Mesendoderm (in vitro differentiated cells): ENCODE measurements around the gene ATP11C.
A peak's percentile ranks its signal among the peaks of the same experiment; 100 is the strongest.

Experiments used
- DNase-seq: peaks from one replicate; pipeline ENCODE4 v3.0.0; 2013
- H2AK5ac ChIP-seq: 2 replicates; pipeline ENCODE4 v1.6.1; 2013; ENCODE audit warnings: low read length, inconsistent platforms
- H2BK120ac ChIP-seq: 2 replicates; pipeline ENCODE4 v1.6.1; 2013; ENCODE audit warnings: low read depth, mild to moderate bottlenecking, low read length, moderate library complexity, mixed read lengths
- H2BK15ac ChIP-seq: replicated peaks from 2 replicates; pipeline ENCODE4 v1.6.1; 2013; ENCODE audit warnings: low read depth, mild to moderate bottlenecking, moderate library complexity
- H2BK5ac ChIP-seq: 2 replicates; pipeline ENCODE4 v1.6.1; 2013; ENCODE audit warnings: low read length, inconsistent platforms
- H3K18ac ChIP-seq: 2 replicates; pipeline ENCODE4 v1.6.1; 2013; ENCODE audit warnings: mild to moderate bottlenecking, low read length, mixed read lengths
- H3K23ac ChIP-seq: one replicate; pipeline ENCODE4 v1.6.1; 2013; ENCODE audit warnings: low read length
- H3K27ac ChIP-seq: 2 replicates; pipeline ENCODE4 v1.5.1; 2013; ENCODE audit warnings: low read depth, mild to moderate bottlenecking, inconsistent platforms, low read length, moderate library complexity
- H3K27me3 ChIP-seq: 2 replicates; pipeline ENCODE4 v1.6.1; 2013; ENCODE audit warnings: low read length, control low read depth, mild to moderate bottlenecking, inconsistent platforms; ENCODE audit not compliant: insufficient read depth, poor library complexity
- H3K36me3 ChIP-seq: 2 replicates; pipeline ENCODE4 v1.6.1; 2013; ENCODE audit warnings: low read length, inconsistent platforms; ENCODE audit not compliant: control insufficient read depth, insufficient read depth
- H3K4ac ChIP-seq: one replicate; pipeline ENCODE4 v1.6.1; 2013; ENCODE audit warnings: low read depth, mild to moderate bottlenecking, low read length, moderate library complexity
- H3K4me1 ChIP-seq: 2 replicates; pipeline ENCODE4 v1.6.1; 2013; ENCODE audit warnings: low read depth, low read length, inconsistent platforms; ENCODE audit not compliant: control insufficient read depth
- H3K4me2 ChIP-seq: 2 replicates; pipeline ENCODE4 v1.6.1; 2013; ENCODE audit warnings: low read length
- H3K4me3 ChIP-seq: 2 replicates; pipeline ENCODE4 v1.5.1; 2013; ENCODE audit warnings: mild to moderate bottlenecking, low read length
- H3K56ac ChIP-seq: one replicate; pipeline ENCODE4 v1.6.1; 2013; ENCODE audit warnings: low read length
- H3K79me1 ChIP-seq: 2 replicates; pipeline ENCODE4 v1.6.1; 2013; ENCODE audit warnings: low read length, inconsistent platforms
- H3K79me2 ChIP-seq: 2 replicates; pipeline ENCODE4 v1.6.1; 2013; ENCODE audit warnings: mild to moderate bottlenecking, low read length; ENCODE audit not compliant: control insufficient read depth, insufficient read depth
- H3K9ac ChIP-seq: 2 replicates; pipeline ENCODE4 v1.6.1; 2013; ENCODE audit warnings: low read length, inconsistent platforms
- H4K5ac ChIP-seq: one replicate; pipeline ENCODE4 v1.6.1; 2013; ENCODE audit warnings: low read length
- H4K8ac ChIP-seq: one replicate; pipeline ENCODE4 v1.6.1; 2013; ENCODE audit warnings: low read depth, mild to moderate bottlenecking, control low read depth, low read length, moderate library complexity
- WGBS: extraction: QIAGEN DNeasy Blood & Tissue Kit; methylation state at CpG from one replicate; pipeline ENCODE4 v1.1.7; 2013; ENCODE audit warnings: low lambda C conversion rate, missing lambda C conversion rate; ENCODE audit not compliant: insufficient coverage; ENCODE audit errors: extremely low coverage; 5-methylcytosine and 5-hydroxymethylcytosine counted together

ATP11C gene

DNA sequence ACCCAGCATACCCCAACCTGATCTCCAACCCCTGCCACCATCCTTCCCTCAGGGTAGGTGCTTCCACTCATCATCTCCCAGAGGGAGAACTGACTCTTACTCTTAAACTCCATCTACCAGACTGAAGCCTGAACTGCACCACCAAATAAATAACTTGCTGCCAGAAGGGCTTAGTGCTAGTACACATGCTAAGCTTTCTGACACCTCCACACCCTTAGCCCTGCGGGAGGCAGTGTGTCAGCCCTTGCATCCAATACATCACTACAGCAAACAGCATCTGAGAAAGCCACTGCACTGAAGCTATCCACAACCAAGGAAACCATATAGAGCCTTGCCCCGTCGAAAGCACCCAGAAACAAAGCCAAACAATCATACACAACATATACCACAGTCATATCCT, 156.3 kb downstream of the ATP11C start:
- H3K4ac ChIP-seq, result no peak overlapping the region
- no peak overlapping the region for H3K56ac ChIP-seq
- no peak overlapping the region for H3K9ac ChIP-seq
- DNase-seq, result peak; percentile 32
- H3K23ac ChIP-seq, result no peak overlapping the region
- H4K8ac ChIP-seq, result no peak overlapping the region
- H3K27me3 ChIP-seq, result no peaks in the 10 kb centered on the region
- no CpG with 5 or more reads among the region's 3 CpGs for WGBS
- H2AK5ac ChIP-seq, result no peak overlapping the region
- H3K18ac ChIP-seq, result no peak overlapping the region
- no peak overlapping the region for H2BK15ac ChIP-seq
- no peak overlapping the region for H3K4me3 ChIP-seq
- H4K5ac ChIP-seq, result no peak overlapping the region
- no peak overlapping the region for H2BK120ac ChIP-seq
- no peak overlapping the region for H3K4me2 ChIP-seq
- H3K4me1 ChIP-seq, result no peaks in the 10 kb centered on the region
- no peaks in the 10 kb centered on the region for H3K79me2 ChIP-seq
- no peaks in the 10 kb centered on the region for H3K36me3 ChIP-seq
- no peak overlapping the region for H3K27ac ChIP-seq
- H3K79me1 ChIP-seq, result no peaks in the 10 kb centered on the region
- H2BK5ac ChIP-seq, result no peak overlapping the region

DNA sequence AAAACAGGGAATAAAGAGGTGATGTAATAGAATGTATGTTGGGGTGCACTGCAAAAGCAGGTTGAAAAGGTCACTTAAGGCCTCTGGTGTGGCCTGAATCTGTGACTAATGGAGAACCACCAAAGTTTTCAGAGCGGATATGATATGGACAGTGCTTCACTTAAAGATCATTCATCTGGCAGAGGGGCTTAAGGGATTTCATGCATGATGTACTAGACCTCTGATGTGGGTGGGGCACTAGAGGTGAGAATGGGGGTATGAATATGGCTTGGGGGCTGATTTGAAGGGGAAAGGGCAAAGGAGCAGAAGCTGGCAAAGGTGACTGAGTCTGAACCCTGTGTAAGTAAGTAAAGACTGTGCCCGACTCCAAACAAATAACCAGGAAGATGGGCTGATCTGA, 162.5 kb downstream of the ATP11C start:
- no peaks in the 10 kb centered on the region for H3K27me3 ChIP-seq

DNA sequence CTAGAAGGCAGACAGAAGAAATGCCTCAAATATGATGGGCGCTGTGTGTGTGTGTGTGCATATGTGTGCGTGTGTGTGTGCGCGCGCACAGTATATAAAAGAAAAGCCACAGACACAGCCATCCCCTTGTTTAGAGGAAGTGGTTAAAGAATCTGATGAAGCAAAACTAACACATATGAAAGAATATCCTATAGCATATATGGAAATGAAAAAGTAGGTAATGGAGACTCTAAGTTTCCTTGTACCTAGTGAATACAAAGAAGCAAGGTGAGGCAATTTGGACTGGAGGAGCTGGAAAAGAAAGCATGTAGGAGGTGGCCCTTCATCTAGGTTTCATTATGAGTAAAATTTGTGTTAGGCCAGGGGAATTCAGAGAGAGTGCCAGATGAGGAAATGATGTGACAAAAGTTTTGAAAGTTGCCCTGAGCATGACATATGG, 166.3 kb downstream of the ATP11C start:
- Histone ChIP-seq H2BK120ac (no peak overlapping the region), H3K56ac (no peak overlapping the region), H3K9ac (no peak overlapping the region), H3K18ac (no peak overlapping the region), H2AK5ac (no peak overlapping the region), H3K23ac (no peak overlapping the region), H2BK15ac (no peak overlapping the region), H3K4me3 (no peak overlapping the region), H3K4me1 (no peaks in the 10 kb centered on the region), H3K4ac (no peak overlapping the region), H3K27me3 (no peaks in the 10 kb centered on the region), H3K27ac (no peak overlapping the region), H3K79me2 (no peaks in the 10 kb centered on the region), H3K79me1 (no peaks in the 10 kb centered on the region), H4K8ac (no peak overlapping the region), H4K5ac (no peak overlapping the region), H2BK5ac (no peak overlapping the region), H3K4me2 (no peak overlapping the region), H3K36me3 (no peaks in the 10 kb centered on the region)
- WGBS, result no CpG with 5 or more reads among the region's 5 CpGs
- DNase-seq, result no peak

More for the DNA sequence above, 162.5 kb downstream of the ATP11C start:
- Histone ChIP-seq H3K27ac (no peak overlapping the region), H3K4ac (no peak overlapping the region), H2BK15ac (no peak overlapping the region), H3K4me2 (no peak overlapping the region), H3K23ac (no peak overlapping the region), H3K79me2 (no peaks in the 10 kb centered on the region), H3K4me3 (no peak overlapping the region), H3K4me1 (no peaks in the 10 kb centered on the region), H2BK5ac (no peak overlapping the region), H4K5ac (no peak overlapping the region), H4K8ac (no peak overlapping the region), H3K9ac (no peak overlapping the region), H3K18ac (no peak overlapping the region), H2AK5ac (no peak overlapping the region), H3K36me3 (no peaks in the 10 kb centered on the region), H3K56ac (no peak overlapping the region), H3K79me1 (no peaks in the 10 kb centered on the region), H2BK120ac (no peak overlapping the region)
- no CpG with 5 or more reads among the region's 2 CpGs for WGBS
- DNase-seq, result no peak

DNA sequence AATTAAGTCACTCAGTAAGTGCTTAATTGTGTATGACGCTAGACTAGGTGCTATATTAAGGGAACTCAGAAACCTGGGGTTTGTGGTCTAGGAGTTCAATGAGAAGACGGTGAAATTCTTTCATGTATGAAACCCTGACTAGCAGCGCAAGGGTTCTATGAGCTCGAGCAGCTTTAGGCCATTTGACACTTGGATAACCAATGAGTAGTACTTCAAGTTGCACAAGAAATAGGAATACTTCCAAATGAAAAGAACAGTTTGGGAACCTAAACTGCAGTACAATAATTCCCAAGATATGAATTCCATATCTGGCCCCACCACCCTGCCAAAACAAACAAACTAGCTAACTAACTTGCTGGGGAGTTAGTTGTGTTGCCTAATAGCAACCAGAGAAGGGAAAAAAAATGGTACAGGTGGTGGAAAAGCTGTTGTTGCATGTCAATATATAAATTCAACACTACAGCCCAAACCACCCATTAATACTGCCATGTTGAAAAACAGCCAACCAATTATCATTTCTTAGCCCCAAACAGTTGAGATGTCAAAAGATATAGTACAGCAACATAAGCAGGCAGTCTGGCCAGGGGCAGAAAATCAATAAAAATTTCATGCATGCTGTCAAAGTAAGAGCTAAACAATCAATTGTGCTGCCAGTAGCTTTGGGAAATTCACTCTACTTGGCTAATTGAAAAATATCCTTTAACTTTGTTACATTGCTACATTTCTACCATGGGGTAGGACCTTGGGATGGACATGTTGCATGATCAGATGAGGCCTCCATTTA, 170.3 kb downstream of the ATP11C start:
- no peak overlapping the region for H2AK5ac ChIP-seq
- no peak overlapping the region for H3K4ac ChIP-seq
- H2BK5ac ChIP-seq, result no peak overlapping the region
- H4K8ac ChIP-seq, result no peak overlapping the region
- H3K4me3 ChIP-seq, result no peak overlapping the region
- whole genome bisulfite sequencing, result no CpG with 5 or more reads among the region's 4 CpGs
- H2BK120ac ChIP-seq, result no peak overlapping the region
- H3K79me1 ChIP-seq, result no peaks in the 10 kb centered on the region
- H3K36me3 ChIP-seq, result no peaks in the 10 kb centered on the region
- H3K79me2 ChIP-seq, result no peaks in the 10 kb centered on the region
- no peaks in the 10 kb centered on the region for H3K4me1 ChIP-seq
- no peaks in the 10 kb centered on the region for H3K27me3 ChIP-seq
- H3K4me2 ChIP-seq, result no peak overlapping the region
- H3K18ac ChIP-seq, result no peak overlapping the region
- H3K9ac ChIP-seq, result no peak overlapping the region
- no peak overlapping the region for H4K5ac ChIP-seq
- H2BK15ac ChIP-seq, result no peak overlapping the region
- H3K23ac ChIP-seq, result no peak overlapping the region
- no peak overlapping the region for H3K27ac ChIP-seq
- no peak for DNase-seq
- H3K56ac ChIP-seq, result no peak overlapping the region

DNA sequence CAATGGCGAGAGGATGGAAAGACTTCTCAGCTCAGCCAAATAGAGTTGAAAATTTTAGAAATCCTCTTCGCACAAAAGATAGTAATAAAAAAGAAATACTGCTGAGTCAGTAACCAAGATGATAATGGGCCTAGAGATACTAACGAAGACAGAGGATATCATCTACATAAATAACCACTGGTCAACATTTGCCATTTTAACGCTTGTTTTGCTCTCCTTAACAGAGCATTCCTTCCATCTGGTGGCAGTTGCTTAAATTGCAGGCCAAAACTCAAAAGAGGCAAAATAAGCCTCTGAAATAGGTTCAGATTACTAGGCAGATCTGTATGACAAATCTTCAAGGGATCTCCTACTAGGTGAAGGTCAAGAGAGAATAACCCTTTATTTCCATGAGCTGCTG, 173.2 kb downstream of the ATP11C start:
- no peak overlapping the region for H2BK15ac ChIP-seq
- H3K4me3 ChIP-seq, result no peak overlapping the region
- H3K4ac ChIP-seq, result no peak overlapping the region
- no peak overlapping the region for H3K56ac ChIP-seq
- no peak overlapping the region for H2BK120ac ChIP-seq
- no CpG with 5 or more reads among the region's 4 CpGs for WGBS
- no peak overlapping the region for H3K27ac ChIP-seq
- H2BK5ac ChIP-seq, result no peak overlapping the region
- no peak overlapping the region for H3K18ac ChIP-seq
- H2AK5ac ChIP-seq, result no peak overlapping the region
- H3K9ac ChIP-seq, result no peak overlapping the region
- H3K36me3 ChIP-seq, result no peaks in the 10 kb centered on the region
- H3K27me3 ChIP-seq, result no peaks in the 10 kb centered on the region
- H3K79me2 ChIP-seq, result no peaks in the 10 kb centered on the region
- H3K23ac ChIP-seq, result no peak overlapping the region
- no peak overlapping the region for H3K4me2 ChIP-seq
- H3K4me1 ChIP-seq, result no peaks in the 10 kb centered on the region
- H4K8ac ChIP-seq, result no peak overlapping the region
- no peak overlapping the region for H4K5ac ChIP-seq
- H3K79me1 ChIP-seq, result no peaks in the 10 kb centered on the region
- DNase-seq, result peak; percentile 55

DNA sequence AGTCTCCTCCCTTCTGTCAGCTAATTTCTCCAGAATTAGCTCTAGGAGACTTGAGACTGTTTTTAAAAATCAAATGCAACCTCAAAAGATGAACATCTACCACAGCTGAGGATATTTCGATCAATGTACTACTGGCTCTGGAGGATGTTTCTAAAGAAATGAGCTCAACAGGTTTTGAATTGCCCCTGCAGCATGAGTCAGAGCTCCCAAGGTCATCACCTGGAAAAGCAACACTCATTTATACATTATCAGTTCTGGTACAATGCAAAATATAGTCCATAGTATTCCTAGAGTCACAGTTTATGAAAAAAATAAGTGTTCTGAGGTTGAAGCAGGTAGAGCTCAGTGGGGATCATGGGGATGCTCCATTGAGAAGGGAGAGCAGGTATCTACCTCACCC, 174.0 kb downstream of the ATP11C start:
- no peak overlapping the region for H4K5ac ChIP-seq
- no peak overlapping the region for H2BK5ac ChIP-seq
- H3K27me3 ChIP-seq, result no peaks in the 10 kb centered on the region
- no peak overlapping the region for H4K8ac ChIP-seq
- H3K4me2 ChIP-seq, result no peak overlapping the region
- H3K27ac ChIP-seq, result no peak overlapping the region
- H2AK5ac ChIP-seq, result no peak overlapping the region
- no peak overlapping the region for H3K23ac ChIP-seq
- no peak overlapping the region for H3K4ac ChIP-seq
- H3K18ac ChIP-seq, result no peak overlapping the region
- H2BK15ac ChIP-seq, result no peak overlapping the region
- no peaks in the 10 kb centered on the region for H3K4me1 ChIP-seq
- no peak for DNase-seq
- no CpG with 5 or more reads among the region's 1 CpG for WGBS
- no peaks in the 10 kb centered on the region for H3K79me1 ChIP-seq
- no peak overlapping the region for H3K4me3 ChIP-seq
- no peak overlapping the region for H2BK120ac ChIP-seq
- H3K36me3 ChIP-seq, result no peaks in the 10 kb centered on the region
- H3K56ac ChIP-seq, result no peak overlapping the region
- H3K9ac ChIP-seq, result no peak overlapping the region
- no peaks in the 10 kb centered on the region for H3K79me2 ChIP-seq
